Kidney (tissue), 14 donors: Measurements from ENCODE around the gene LRRC4C. TPM values are rescaled to one million over a fixed set of nuclear protein-coding genes. Genes with fewer than 3 reads are reported as not detected.

Experiments
- DNase-seq, 5 donors: peaks; one replicate each; pipeline ENCODE4 v3.0.0-alpha.2; 2013 to 2020
- FAIRE-seq: peaks from 2 replicates; lab custom pipeline; 2012; peaks lifted over from hg19 to GRCh38; lab: Jason Lieb, UNC
- H3K27ac ChIP-seq, 2 donors: one replicate each; pipeline ENCODE4 v1.7.0; 2013; ENCODE audit warnings: low read depth in 2 of 2, low read length in 2 of 2, inconsistent platforms in 1 of 2
- H3K27me3 ChIP-seq: one replicate; pipeline ENCODE4 v1.7.1; 2013; ENCODE audit warnings: low read length, inconsistent platforms; ENCODE audit not compliant: control insufficient read depth, insufficient read depth
- H3K36me3 ChIP-seq, 3 donors: one replicate each; pipeline versions ENCODE4 v1.7.0 to v1.7.1; 2013; ENCODE audit warnings: low read length in 3 of 3, control low read depth in 1 of 3, inconsistent platforms in 1 of 3; ENCODE audit not compliant: insufficient read depth in 3 of 3, control insufficient read depth in 2 of 3
- H3K4me1 ChIP-seq, 3 donors: one replicate each; pipeline versions ENCODE4 v1.7.0 to v1.7.1; 2013; ENCODE audit warnings: low read length in 3 of 3, inconsistent platforms in 1 of 3, low read depth in 1 of 3; ENCODE audit not compliant: control insufficient read depth in 2 of 3, insufficient read depth in 2 of 3
- H3K4me3 ChIP-seq, 3 donors: one replicate each; pipeline versions ENCODE4 v1.7.0 to v1.8.1; 2013; ENCODE audit warnings: low read length in 3 of 3, control low read depth in 1 of 3, inconsistent platforms in 1 of 3
- H3K9ac ChIP-seq, 3 donors: one replicate each; pipeline versions ENCODE4 v1.7.0 to v1.7.1; 2013; ENCODE audit warnings: low read length in 3 of 3, control low read depth in 1 of 3, inconsistent platforms in 1 of 3
- H3K9me3 ChIP-seq, 3 donors: one replicate each; pipeline versions ENCODE4 v1.7.0 to v1.7.1; 2013; ENCODE audit warnings: low read length in 3 of 3, control low read depth in 1 of 3, inconsistent platforms in 1 of 3; ENCODE audit not compliant: control insufficient read depth in 2 of 3, insufficient read depth in 1 of 3
- intact Hi-C: fragments of 100-400 bp; cut with DNase I; formaldehyde crosslinking; loops from one replicate; pipeline ENCODE4 v1.11.1; 2022
- polyA plus RNA-seq: library from polyadenylated mRNA; stranded (reverse); fragments of 350-450 nt; fragmentation: Illumina TruSeq; extraction: RNeasy Lipid Tissue Mini Kit (QIAGEN cat#74804); gene quantifications from one replicate; pipeline ENCODE4 v1.2.3, GENCODE V29; 2014; ENCODE audit warnings: low read depth, low replicate concordance; ENCODE audit not compliant: insufficient read depth
- total RNA-seq: library from RNA; stranded (reverse); fragmentation: NEBNext Ultra II Directional; extraction: Animal tissue kit (Norgen Biotek cat#: 25700); gene quantifications from one replicate; pipeline ENCODE4 v1.2.1, GENCODE V29; 2021
- TF ChIP-seq, protein P1 (sequence below): IDR thresholded peaks from 3 replicates; pipeline ENCODE4 v1.5.1; 2012; ENCODE audit warnings: mild to moderate bottlenecking, moderate library complexity, borderline replicate concordance; ENCODE audit not compliant: insufficient read depth; ENCODE audit errors: extremely low read depth
- donor health status: control.
- donor health status: control.
- donor health status: control.
- donor health status: control.
- donor health status: control.
- donor health status: DM: yes; HTN: yes; CAD: no.
- donor health status: Normal renal cell carcinoma (clear cell type).

The LRRC4C gene
- total and polyA plus RNA-seq, 2 donors from 2014 or later, result 0.26 to 1.6 TPM

DNA sequence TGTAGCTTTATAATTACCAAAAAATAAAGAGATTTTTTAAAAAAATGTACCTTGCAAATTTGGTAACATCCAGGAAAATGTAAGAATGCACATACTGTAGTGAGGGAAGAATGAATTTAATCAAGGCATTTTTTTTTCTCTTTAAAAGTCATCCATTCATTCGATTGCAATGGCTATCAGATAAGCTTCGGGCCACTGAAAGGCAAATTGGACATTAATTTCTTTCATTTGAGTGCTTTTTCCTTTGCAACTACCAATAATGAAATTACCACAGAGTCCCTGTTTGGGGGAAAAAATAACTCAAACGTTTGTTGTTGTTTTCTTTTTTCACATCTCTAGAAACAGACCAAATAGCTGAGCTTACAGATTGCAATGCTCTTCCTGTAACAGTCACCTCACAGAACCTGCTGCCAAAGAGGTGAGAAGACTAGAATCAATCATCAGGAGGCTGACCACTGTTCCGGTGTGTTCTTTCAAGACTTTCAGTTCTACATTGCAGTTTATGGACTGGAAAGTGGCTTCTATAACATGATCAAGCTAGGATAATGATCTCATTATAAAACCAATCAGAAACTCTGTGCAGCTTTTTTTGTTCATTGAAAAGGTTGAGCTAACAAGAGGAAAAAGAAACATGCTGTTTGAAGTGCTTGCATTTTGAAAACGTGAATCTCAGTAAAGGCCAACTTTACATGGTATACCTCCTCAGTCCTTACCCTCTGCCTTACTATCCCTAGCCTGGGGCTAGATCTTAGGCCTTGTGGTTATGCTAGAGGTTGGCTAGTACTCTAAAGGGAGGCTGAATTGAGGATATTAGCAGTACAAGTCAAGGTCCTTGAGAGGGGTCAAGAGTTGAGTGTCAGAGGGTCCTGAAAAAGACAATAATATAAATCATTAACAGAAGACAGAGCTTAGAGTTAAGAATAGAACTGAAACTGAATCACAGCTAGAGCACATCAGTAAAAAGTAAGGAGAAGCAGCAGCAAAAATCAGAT, 1276.1 kb downstream of the LRRC4C start:
- no peaks in the 10 kb centered on the region for H3K4me1 ChIP-seq
- H3K9ac ChIP-seq, result no peak overlapping the region
- TF ChIP-seq, protein P1, sequence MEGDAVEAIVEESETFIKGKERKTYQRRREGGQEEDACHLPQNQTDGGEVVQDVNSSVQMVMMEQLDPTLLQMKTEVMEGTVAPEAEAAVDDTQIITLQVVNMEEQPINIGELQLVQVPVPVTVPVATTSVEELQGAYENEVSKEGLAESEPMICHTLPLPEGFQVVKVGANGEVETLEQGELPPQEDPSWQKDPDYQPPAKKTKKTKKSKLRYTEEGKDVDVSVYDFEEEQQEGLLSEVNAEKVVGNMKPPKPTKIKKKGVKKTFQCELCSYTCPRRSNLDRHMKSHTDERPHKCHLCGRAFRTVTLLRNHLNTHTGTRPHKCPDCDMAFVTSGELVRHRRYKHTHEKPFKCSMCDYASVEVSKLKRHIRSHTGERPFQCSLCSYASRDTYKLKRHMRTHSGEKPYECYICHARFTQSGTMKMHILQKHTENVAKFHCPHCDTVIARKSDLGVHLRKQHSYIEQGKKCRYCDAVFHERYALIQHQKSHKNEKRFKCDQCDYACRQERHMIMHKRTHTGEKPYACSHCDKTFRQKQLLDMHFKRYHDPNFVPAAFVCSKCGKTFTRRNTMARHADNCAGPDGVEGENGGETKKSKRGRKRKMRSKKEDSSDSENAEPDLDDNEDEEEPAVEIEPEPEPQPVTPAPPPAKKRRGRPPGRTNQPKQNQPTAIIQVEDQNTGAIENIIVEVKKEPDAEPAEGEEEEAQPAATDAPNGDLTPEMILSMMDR, result no peak
- no peaks in the 10 kb centered on the region for H3K36me3 ChIP-seq
- H3K27me3 ChIP-seq, result no peaks in the 10 kb centered on the region
- FAIRE-seq (no peak), DNase-seq (peak in 3 of 5 donors; percentile 10 to 69 (median 52))
- intact Hi-C loops, result no loop called here
- no peak overlapping the region for H3K4me3 ChIP-seq
- no peak overlapping the region for H3K27ac ChIP-seq
- H3K9me3 ChIP-seq, result no peaks in the 10 kb centered on the region

DNA sequence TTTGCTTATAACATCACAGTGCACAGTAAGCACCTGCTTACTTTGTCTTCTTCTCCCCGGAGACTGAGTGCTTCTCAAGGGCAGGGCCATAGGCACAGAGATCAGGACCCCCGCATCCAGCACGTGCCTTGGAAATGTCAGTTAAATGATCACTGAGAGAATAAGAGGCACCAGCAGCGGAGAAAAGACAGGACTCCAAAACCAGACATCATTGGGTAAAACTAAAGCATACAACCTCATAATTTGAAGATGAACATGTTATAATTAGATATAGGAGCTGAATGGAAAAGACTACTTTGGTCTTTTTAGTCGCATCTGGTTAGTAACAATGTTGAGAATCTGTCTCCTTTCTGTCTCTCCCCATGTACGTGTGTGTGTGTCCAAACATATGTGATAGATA, 1279.9 kb downstream of the LRRC4C start:
- H3K4me1 ChIP-seq, result no peaks in the 10 kb centered on the region
- no peak for DNase-seq
- no peak overlapping the region for H3K4me3 ChIP-seq
- no peaks in the 10 kb centered on the region for H3K27me3 ChIP-seq
- TF ChIP-seq, protein P1, result no peak
- FAIRE-seq, result no peak
- no peak overlapping the region for H3K27ac ChIP-seq
- H3K9me3 ChIP-seq, result no peaks in the 10 kb centered on the region
- intact Hi-C loops, result no loop called here
- no peak overlapping the region for H3K9ac ChIP-seq
- H3K36me3 ChIP-seq, result no peaks in the 10 kb centered on the region

DNA sequence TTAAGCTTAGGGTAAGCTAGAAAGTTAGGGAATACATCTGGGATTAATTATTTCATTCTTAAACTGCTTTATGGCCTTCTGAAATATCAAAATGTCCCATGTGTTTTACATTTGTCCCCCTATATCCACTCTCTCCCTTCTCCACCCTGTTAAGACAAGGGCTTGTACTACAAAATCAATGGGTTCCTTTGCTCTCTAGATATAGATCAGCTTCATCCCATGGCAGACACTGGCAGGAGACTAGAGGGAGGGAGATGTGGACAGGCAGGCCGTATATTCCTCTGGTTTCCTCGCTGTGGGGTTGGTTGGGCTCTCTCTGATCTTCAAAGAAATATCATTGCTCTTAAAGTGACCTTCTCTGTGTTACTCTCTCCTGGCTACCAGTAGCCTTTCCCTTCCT, 1281.0 kb downstream of the LRRC4C start:
- intact Hi-C loops, result no loop called here
- TF ChIP-seq, protein P1, result no peak
- H3K27ac ChIP-seq, result no peak overlapping the region
- no peaks in the 10 kb centered on the region for H3K36me3 ChIP-seq
- DNase-seq (no peak), FAIRE-seq (no peak)
- no peaks in the 10 kb centered on the region for H3K4me1 ChIP-seq
- H3K9me3 ChIP-seq, result no peaks in the 10 kb centered on the region
- no peak overlapping the region for H3K9ac ChIP-seq
- no peak overlapping the region for H3K4me3 ChIP-seq
- H3K27me3 ChIP-seq, result no peaks in the 10 kb centered on the region
